HL-60 (cell line): ENCODE results near the gene TMEM240.
"Not testable (repeated sequence)": the region's sequence is repeated elsewhere in the genome, so short reads cannot be mapped to it uniquely, and the experiment has no call there.

Source experiments
- CTCF ChIP-seq: IDR thresholded peaks from one replicate; pipeline ENCODE4 v1.5.1; 2011; ENCODE audit warnings: low read length, control low read depth, inconsistent platforms; ENCODE audit not compliant: insufficient read depth
- GABPA ChIP-seq: IDR thresholded peaks from 2 replicates; pipeline ENCODE4 v1.6.1; 2012; ENCODE audit warnings: low read depth
- POLR2AphosphoS5 ChIP-seq: IDR thresholded peaks from 2 replicates; pipeline ENCODE4 v1.6.1; 2012; ENCODE audit warnings: low read depth
- SPI1 ChIP-seq: IDR thresholded peaks from 2 replicates; pipeline ENCODE4 v1.6.1; 2012; ENCODE audit warnings: low read depth, mild to moderate bottlenecking, borderline replicate concordance
- TF ChIP-seq, protein P1 (sequence below): IDR thresholded peaks from 2 replicates; pipeline ENCODE4 v1.6.1; 2012; ENCODE audit warnings: low read depth; ENCODE audit not compliant: insufficient replicate concordance

- not testable (repeated sequence) for TF ChIP-seq CTCF, POLR2AphosphoS5, GABPA, SPI1
- TF ChIP-seq, protein P1, sequence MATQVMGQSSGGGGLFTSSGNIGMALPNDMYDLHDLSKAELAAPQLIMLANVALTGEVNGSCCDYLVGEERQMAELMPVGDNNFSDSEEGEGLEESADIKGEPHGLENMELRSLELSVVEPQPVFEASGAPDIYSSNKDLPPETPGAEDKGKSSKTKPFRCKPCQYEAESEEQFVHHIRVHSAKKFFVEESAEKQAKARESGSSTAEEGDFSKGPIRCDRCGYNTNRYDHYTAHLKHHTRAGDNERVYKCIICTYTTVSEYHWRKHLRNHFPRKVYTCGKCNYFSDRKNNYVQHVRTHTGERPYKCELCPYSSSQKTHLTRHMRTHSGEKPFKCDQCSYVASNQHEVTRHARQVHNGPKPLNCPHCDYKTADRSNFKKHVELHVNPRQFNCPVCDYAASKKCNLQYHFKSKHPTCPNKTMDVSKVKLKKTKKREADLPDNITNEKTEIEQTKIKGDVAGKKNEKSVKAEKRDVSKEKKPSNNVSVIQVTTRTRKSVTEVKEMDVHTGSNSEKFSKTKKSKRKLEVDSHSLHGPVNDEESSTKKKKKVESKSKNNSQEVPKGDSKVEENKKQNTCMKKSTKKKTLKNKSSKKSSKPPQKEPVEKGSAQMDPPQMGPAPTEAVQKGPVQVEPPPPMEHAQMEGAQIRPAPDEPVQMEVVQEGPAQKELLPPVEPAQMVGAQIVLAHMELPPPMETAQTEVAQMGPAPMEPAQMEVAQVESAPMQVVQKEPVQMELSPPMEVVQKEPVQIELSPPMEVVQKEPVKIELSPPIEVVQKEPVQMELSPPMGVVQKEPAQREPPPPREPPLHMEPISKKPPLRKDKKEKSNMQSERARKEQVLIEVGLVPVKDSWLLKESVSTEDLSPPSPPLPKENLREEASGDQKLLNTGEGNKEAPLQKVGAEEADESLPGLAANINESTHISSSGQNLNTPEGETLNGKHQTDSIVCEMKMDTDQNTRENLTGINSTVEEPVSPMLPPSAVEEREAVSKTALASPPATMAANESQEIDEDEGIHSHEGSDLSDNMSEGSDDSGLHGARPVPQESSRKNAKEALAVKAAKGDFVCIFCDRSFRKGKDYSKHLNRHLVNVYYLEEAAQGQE = not testable (repeated sequence)
Observed at GRCh38 chr1:1485755-1486317, 54.6 kb downstream of the TMEM240 start.
